Left hindlimb (tissue), 1 donor: ENCODE data around the gene CDC25C.
A peak's percentile ranks its signal among the peaks of the same experiment; 100 is the strongest.

Experiments
- DNase-seq: peaks from one replicate; pipeline ENCODE4 v3.0.0-alpha.2; 2018

Gene CDC25C

GRCh38 chr5:138331449-138332368 is at the start of gene CDC25C:
Gene CDC25C (minus strand): TSS chr5:138331804. CDS start chr5:138331180, 624 bp downstream.
- peak; percentile 99 for DNase-seq

DNA sequence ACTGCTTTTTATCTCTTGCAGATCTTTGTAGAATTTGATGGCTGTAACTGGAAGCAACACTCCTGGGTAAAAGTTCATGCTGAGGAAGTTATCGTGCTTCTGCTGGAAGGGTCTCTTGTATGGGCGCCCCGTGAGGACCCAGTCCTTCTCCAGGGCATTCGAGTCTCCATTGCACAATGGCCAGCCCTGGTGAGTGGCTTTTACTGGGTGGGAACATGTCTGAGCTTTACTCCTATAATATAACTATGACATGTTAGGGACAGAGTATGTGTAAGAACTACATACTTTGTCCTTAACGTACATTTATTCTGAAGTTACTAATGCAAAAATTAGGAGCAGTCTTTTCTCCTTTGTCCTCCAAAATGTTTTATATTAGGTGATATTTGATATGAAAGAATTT is 41.0 kb upstream of the CDC25C start:
- DNase-seq, result no peak

GRCh38 chr5:138372225-138372624 is 40.6 kb upstream of the CDC25C start:
- no peak for DNase-seq

- DNase-seq, result no peak
These were observed 39.9 kb upstream of the CDC25C start for GRCh38 chr5:138371454-138371853.

DNA sequence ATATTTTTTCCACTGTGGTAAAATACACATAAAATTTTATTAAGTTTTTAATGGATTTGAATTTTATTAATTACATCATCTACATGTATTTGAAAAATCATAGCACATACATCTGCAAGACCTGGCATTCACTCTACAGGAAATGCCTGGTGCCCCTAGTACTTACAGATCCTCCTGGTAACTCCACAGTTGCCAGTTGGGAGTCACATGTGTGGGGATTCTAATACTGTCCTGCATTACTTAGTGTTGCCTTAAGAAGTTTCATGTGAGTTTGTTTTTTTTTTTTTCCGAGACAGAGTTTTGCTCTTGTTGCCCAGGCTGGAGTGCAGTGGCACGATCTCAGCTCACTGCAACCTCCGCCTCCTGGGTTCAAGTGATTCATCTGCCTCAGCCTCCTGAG is 38.9 kb upstream of the CDC25C start:
- no peak for DNase-seq

DNA sequence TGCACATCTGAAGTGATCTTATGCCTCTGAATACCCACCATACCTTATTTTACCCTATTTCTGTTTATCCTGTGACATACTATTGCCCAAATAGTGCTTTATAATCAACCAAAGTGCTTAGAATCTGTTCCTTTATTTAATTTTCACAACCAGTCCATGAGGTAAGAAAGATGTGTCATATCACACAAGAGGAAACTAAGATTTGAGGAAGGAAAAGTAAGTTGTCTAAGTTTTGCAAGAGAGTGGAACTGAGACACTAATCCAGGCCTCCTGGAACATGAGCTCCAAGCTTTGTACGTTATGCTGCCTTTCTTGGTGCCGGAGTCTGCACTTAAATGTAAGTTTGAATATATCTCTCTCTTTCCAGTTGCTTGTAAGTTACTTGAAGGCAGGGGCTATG is 38.1 kb upstream of the CDC25C start:
- DNase-seq, result no peak

- DNase-seq, result no peak
These were observed 37.7 kb upstream of the CDC25C start for GRCh38 chr5:138369261-138369660.

- DNase-seq, result no peak
These were observed 35.2 kb upstream of the CDC25C start for GRCh38 chr5:138366632-138367382.

- no peak for DNase-seq
These were observed 33.0 kb upstream of the CDC25C start for GRCh38 chr5:138364576-138364975.

- no peak for DNase-seq
These were observed 29.4 kb upstream of the CDC25C start for GRCh38 chr5:138360941-138361452.

GRCh38 chr5:138359621-138360020 is 28.0 kb upstream of the CDC25C start:
- no peak for DNase-seq

- no peak for DNase-seq
These were observed 23.3 kb upstream of the CDC25C start for GRCh38 chr5:138354926-138355378.

- no peak for DNase-seq
These were observed 22.8 kb upstream of the CDC25C start for GRCh38 chr5:138354387-138354786.

- no peak for DNase-seq
These were observed 22.0 kb upstream of the CDC25C start for GRCh38 chr5:138353560-138354080.

GRCh38 chr5:138352722-138353559 is 21.3 kb upstream of the CDC25C start:
- peak; percentile 82 for DNase-seq

- peak; percentile 94 for DNase-seq
These were observed 20.6 kb upstream of the CDC25C start, which contains the start of gene KDM3B for GRCh38 chr5:138352071-138352721. Gene KDM3B (plus strand): TSS chr5:138352685. CDS start chr5:138352796, 111 bp downstream.

DNA sequence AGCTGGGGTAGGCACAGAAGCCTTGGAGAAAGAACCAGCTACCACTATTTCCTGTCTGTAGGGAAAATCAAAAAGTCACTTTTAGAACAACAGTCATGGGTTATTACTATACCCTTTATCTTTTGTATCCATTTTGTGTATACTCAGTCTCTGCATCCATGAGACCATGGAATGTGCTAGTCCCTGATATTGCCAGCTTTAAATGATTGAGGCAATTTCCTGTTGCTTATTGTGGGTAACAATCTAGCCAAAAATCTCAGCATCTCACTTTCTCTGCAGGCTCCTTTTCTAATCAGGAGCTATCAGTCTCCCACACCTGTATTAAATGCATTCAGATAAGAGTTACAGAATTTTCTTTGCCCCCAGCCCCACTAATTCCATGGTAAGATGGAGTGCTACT is 19.9 kb upstream of the CDC25C start:
- no peak for DNase-seq

GRCh38 chr5:138351056-138351455 is 19.5 kb upstream of the CDC25C start:
- no peak for DNase-seq

- no peak for DNase-seq
These were observed 18.9 kb upstream of the CDC25C start for GRCh38 chr5:138350563-138350890.

DNA sequence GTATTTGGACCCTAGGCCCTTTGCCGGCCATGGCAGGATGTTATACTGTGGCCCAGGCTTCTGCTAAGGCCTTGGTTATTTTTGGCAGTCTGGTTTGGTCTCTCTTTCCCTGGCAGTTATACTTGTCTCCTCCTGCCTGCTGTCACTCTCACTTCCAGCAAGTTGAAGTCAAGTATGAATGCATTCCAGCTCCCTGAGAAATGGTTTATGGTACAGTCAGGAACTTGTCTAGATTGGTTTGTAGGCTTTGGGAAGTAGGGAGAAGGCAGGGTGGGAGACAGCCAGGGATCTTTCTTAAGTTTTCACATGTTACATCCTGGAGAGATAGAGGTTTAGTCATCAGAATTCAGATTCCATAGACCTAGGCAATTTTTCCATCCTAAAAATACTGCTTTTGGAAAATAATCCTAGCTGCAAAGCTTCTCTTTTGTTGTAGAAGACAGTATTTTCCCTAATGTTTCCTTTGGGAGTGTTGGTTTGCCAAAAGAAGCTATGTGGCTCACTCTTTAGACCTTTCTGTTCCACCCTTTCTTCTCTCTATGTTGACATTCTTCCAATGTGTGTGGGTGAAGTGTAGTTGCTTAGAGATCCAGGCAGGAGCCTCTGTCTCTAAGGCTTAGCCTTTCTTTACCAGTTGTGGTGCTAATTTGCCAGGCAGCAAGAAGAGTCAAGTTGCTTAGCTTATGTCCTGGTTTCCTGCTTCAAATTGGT is 18.4 kb upstream of the CDC25C start:
- DNase-seq, result no peak

- DNase-seq, result no peak
These were observed 15.3 kb upstream of the CDC25C start for GRCh38 chr5:138346889-138347288.
